Lung (tissue), 12 donors: ENCODE results near the gene SHC3. TPM values are rescaled to one million over a fixed set of nuclear protein-coding genes. Genes with fewer than 3 reads are reported as not detected.

Source experiments
- ATAC-seq: fragments of 200-7000 bp; cut with Tn5 transposase; one replicate; pipeline ENCODE4 v1.9.1; 2020; ENCODE audit warnings: moderate number of reproducible peaks; ENCODE audit not compliant: insufficient read depth, low FRiP score
- DNase-seq, 3 donors: peaks; one replicate each; pipeline ENCODE4 v3.0.0-alpha.2; 2013 to 2017
- H3K27ac ChIP-seq, 2 donors: one replicate each; pipeline ENCODE4 v1.5.1; 2013; ENCODE audit warnings: mild to moderate bottlenecking in 2 of 2, moderate library complexity in 2 of 2, control low read depth in 1 of 2, inconsistent platforms in 1 of 2, low read depth in 1 of 2, low read length in 1 of 2
- H3K27me3 ChIP-seq, 3 donors: one replicate each; pipeline ENCODE4 v1.5.1; 2013; ENCODE audit warnings: low read length in 2 of 3; ENCODE audit not compliant: control insufficient read depth in 3 of 3, insufficient read depth in 3 of 3
- H3K36me3 ChIP-seq, 4 donors: one replicate each; pipeline ENCODE4 v1.5.1; 2013; ENCODE audit warnings: low read length in 4 of 4, mild to moderate bottlenecking in 1 of 4, moderate library complexity in 1 of 4; ENCODE audit not compliant: control insufficient read depth in 4 of 4, insufficient read depth in 4 of 4
- H3K4me1 ChIP-seq, 5 donors: one replicate each; pipeline ENCODE4 v1.5.1; 2013; ENCODE audit warnings: low read length in 5 of 5, mild to moderate bottlenecking in 2 of 5, moderate library complexity in 1 of 5; ENCODE audit not compliant: control insufficient read depth in 5 of 5, insufficient read depth in 5 of 5
- H3K4me3 ChIP-seq: one replicate; pipeline ENCODE4 v1.5.1; 2013; ENCODE audit warnings: mild to moderate bottlenecking, control low read depth, moderate library complexity
- H3K9ac ChIP-seq, 2 donors: one replicate each; pipeline ENCODE4 v1.5.1; 2013; ENCODE audit warnings: low read length in 2 of 2, control low read depth in 1 of 2; ENCODE audit not compliant: insufficient read depth in 1 of 2
- H3K9me3 ChIP-seq, 4 donors: one replicate each; pipeline ENCODE4 v1.5.1; 2013; ENCODE audit warnings: low read length in 3 of 4, mild to moderate bottlenecking in 1 of 4, moderate library complexity in 1 of 4; ENCODE audit not compliant: control insufficient read depth in 4 of 4, insufficient read depth in 3 of 4
- WGBS, 2 donors: extraction: QIAGEN DNeasy Blood & Tissue Kit; methylation state at CpG; one replicate each; pipeline ENCODE4 v1.1.7; 2013; 5-methylcytosine and 5-hydroxymethylcytosine counted together
- polyA plus RNA-seq, 2 donors: library from polyadenylated mRNA; stranded (reverse); fragments of 200-250 nt; gene quantifications; one replicate each; pipeline ENCODE4 v1.2.1, GENCODE V29; 2013
- total RNA-seq, 2 donors: library from RNA; depleted of rRNA in 1 of 2; stranded (reverse); fragments of >200 nt in 1 of 2; gene quantifications; one replicate each; pipeline ENCODE4 v1.2.1, GENCODE V29; 2014 to 2021
- TF ChIP-seq, protein P1 (sequence below): IDR thresholded peaks from 2 replicates; pipeline ENCODE4 v1.5.1; 2012; ENCODE audit warnings: mild to moderate bottlenecking; ENCODE audit errors: control extremely low read depth, extremely low read depth
- donor health status: control.
- donor health status: control.
- donor health status: Bipolar disorder and iron deficiency.
- donor health status: healthy.
- donor health status: DM: yes; HTN: yes; CAD: no.

SHC3 gene
- total and polyA plus RNA-seq, 4 donors, result 1.8 to 19.2 (median 4.0) TPM

GRCh38 chr9:88990041-88990728 lies 188.4 kb downstream of the SHC3 start:
- TF ChIP-seq, protein P1, sequence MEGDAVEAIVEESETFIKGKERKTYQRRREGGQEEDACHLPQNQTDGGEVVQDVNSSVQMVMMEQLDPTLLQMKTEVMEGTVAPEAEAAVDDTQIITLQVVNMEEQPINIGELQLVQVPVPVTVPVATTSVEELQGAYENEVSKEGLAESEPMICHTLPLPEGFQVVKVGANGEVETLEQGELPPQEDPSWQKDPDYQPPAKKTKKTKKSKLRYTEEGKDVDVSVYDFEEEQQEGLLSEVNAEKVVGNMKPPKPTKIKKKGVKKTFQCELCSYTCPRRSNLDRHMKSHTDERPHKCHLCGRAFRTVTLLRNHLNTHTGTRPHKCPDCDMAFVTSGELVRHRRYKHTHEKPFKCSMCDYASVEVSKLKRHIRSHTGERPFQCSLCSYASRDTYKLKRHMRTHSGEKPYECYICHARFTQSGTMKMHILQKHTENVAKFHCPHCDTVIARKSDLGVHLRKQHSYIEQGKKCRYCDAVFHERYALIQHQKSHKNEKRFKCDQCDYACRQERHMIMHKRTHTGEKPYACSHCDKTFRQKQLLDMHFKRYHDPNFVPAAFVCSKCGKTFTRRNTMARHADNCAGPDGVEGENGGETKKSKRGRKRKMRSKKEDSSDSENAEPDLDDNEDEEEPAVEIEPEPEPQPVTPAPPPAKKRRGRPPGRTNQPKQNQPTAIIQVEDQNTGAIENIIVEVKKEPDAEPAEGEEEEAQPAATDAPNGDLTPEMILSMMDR, result no peak
- DNase-seq, result peak in 2 of 3 donors; percentile 44 to 56
- Histone ChIP-seq H3K36me3 (peaks cover 0 to 13% (median 1%) of the 10 kb centered on the region in 4 donors), H3K9ac (no peak overlapping the region), H3K4me1 (peaks cover 0 to 42% (median 10%) of the 10 kb centered on the region in 5 donors), H3K9me3 (peaks cover 0 to 1% (median 0%) of the 10 kb centered on the region in 4 donors), H3K4me3 (no peak overlapping the region), H3K27me3 (no peaks in the 10 kb centered on the region), H3K27ac (no peak overlapping the region)
- no peak for ATAC-seq
- 78 to 83% methylated on average over 25 of the region's 25 CpGs for WGBS, 2 donors

DNA sequence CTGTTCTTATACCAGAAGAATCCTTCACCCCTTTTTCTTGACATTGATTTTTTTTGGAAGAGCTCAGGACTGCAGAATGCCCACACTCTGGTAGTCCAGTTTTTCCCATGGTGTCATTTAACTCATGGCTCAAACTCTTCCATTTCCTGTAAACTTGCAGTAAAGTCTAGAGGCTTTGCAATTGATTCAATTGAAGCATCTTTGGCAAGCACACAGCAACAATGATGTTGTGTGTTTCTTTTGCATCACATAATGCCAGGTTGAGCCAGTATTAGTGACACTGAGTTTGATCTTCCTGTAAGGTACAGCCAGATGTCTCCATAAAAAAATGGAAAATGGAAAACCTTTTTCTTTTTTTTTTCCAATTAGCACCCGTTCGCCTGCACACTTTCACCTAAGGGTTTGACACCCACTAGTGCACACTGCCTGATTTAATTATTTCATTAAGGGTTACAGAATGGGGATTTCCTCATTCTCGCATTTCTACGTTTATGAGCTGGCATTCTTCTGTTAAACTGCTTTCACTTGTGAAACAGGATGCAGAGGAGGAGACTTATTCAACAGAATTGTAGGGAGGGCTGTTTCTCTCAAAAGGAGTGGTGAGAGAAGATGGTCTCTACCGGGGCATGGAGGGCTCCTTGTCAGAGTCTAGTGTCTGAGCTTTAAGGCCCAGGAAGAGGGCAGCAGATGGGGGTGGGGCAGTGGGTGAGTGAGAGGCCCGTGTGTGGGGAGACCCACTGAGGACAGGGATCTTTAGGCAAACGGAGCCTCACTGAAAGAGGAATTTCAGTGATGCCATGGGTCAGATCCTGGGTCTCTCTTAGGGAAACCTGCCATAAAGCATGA lies 189.6 kb downstream of the SHC3 start:
- TF ChIP-seq, protein P1, result no peak
- H3K4me1 ChIP-seq, result peaks cover 0 to 31% (median 6%) of the 10 kb centered on the region in 5 donors
- H3K27me3 ChIP-seq, result no peaks in the 10 kb centered on the region
- WGBS, 2 donors, result 12 to 22% methylated on average over 7 of the region's 7 CpGs
- H3K9me3 ChIP-seq, result peaks cover 0 to 1% (median 0%) of the 10 kb centered on the region in 4 donors
- H3K9ac ChIP-seq, result no peak overlapping the region
- H3K27ac ChIP-seq, result peak overlapping the region in 1 of 2 donors; percentile 38
- no peak for ATAC-seq
- peak in 2 of 3 donors; percentile 65 to 69 for DNase-seq
- peaks cover 0 to 13% (median 0%) of the 10 kb centered on the region in 4 donors for H3K36me3 ChIP-seq
- no peak overlapping the region for H3K4me3 ChIP-seq

- Histone ChIP-seq H3K4me3 (no peak overlapping the region), H3K27me3 (no peaks in the 10 kb centered on the region), H3K9me3 (peaks cover 0 to 3% (median 0%) of the 10 kb centered on the region in 4 donors), H3K4me1 (peaks cover 0 to 25% (median 6%) of the 10 kb centered on the region in 5 donors), H3K36me3 (peaks cover 0 to 9% (median 0%) of the 10 kb centered on the region in 4 donors), H3K9ac (no peak overlapping the region), H3K27ac (no peak overlapping the region)
- ATAC-seq, result no peak
- TF ChIP-seq, protein P1, result no peak
- 81 to 87% methylated on average over 4 of the region's 4 CpGs for WGBS, 2 donors
- no peak for DNase-seq
Measured at GRCh38 chr9:88987661-88988060, 191.0 kb downstream of the SHC3 start.
